ENCODE data around the gene EPB42.

EPB42 gene

GRCh38 chr15:43220991-43221403, at the start of gene EPB42:
Gene EPB42 (minus strand): TSS chr15:43221018. CDS start chr15:43220825, 193 bp downstream.
- H3K9me3 ChIP-seq (ENCODE audit: control insufficient read depth, insufficient read depth, low read length) = no peaks in the 10 kb centered on the region
- no peaks in the 10 kb centered on the region for H3K4me1 ChIP-seq (ENCODE audit: insufficient read depth, low read length)
- no peak within 1 kb of the TSS for H3K9ac ChIP-seq (ENCODE audit: low read depth, low read length)
- no peaks in the 10 kb centered on the region for H3K36me3 ChIP-seq (ENCODE audit: insufficient read depth, low read length)

GRCh38 chr15:43270113-43270665, 49.4 kb upstream of the EPB42 start:
- Histone ChIP-seq H3K36me3 (ENCODE audit: insufficient read depth, low read length) (no peaks in the 10 kb centered on the region), H3K9me3 (ENCODE audit: control insufficient read depth, insufficient read depth, low read length) (no peaks in the 10 kb centered on the region)

GRCh38 chr15:43268111-43269105, 47.6 kb upstream of the EPB42 start:
- Histone ChIP-seq H3K36me3 (ENCODE audit: insufficient read depth, low read length) (no peaks in the 10 kb centered on the region), H3K9me3 (ENCODE audit: control insufficient read depth, insufficient read depth, low read length) (no peaks in the 10 kb centered on the region), H3K9ac (ENCODE audit: low read depth, low read length) (no peak overlapping the region), H3K4me1 (ENCODE audit: insufficient read depth, low read length) (no peaks in the 10 kb centered on the region)

More at GRCh38 chr15:43270113-43270665, 49.4 kb upstream of the EPB42 start:
- Histone ChIP-seq H3K9ac (ENCODE audit: low read depth, low read length) (no peak overlapping the region), H3K4me1 (ENCODE audit: insufficient read depth, low read length) (no peaks in the 10 kb centered on the region)

GRCh38 chr15:43267439-43267838, 46.6 kb upstream of the EPB42 start:
- H3K36me3 ChIP-seq (ENCODE audit: insufficient read depth, low read length) = no peaks in the 10 kb centered on the region
- no peaks in the 10 kb centered on the region for H3K9me3 ChIP-seq (ENCODE audit: control insufficient read depth, insufficient read depth, low read length)
- no peak overlapping the region for H3K9ac ChIP-seq (ENCODE audit: low read depth, low read length)
- no peaks in the 10 kb centered on the region for H3K4me1 ChIP-seq (ENCODE audit: insufficient read depth, low read length)

GRCh38 chr15:43266834-43267233, 46.0 kb upstream of the EPB42 start, which contains the start of gene TGM5:
Gene TGM5 (minus strand): TSS chr15:43266928. CDS start chr15:43266849, 79 bp downstream.
- no peaks in the 10 kb centered on the region for H3K36me3 ChIP-seq (ENCODE audit: insufficient read depth, low read length)
- no peaks in the 10 kb centered on the region for H3K4me1 ChIP-seq (ENCODE audit: insufficient read depth, low read length)
- no peaks in the 10 kb centered on the region for H3K9me3 ChIP-seq (ENCODE audit: control insufficient read depth, insufficient read depth, low read length)
- H3K9ac ChIP-seq (ENCODE audit: low read depth, low read length) = no peak within 1 kb of the TSS

GRCh38 chr15:43266386-43266785, 45.6 kb upstream of the EPB42 start:
- no peaks in the 10 kb centered on the region for H3K4me1 ChIP-seq (ENCODE audit: insufficient read depth, low read length)
- H3K9me3 ChIP-seq (ENCODE audit: control insufficient read depth, insufficient read depth, low read length) = no peaks in the 10 kb centered on the region
- H3K9ac ChIP-seq (ENCODE audit: low read depth, low read length) = no peak overlapping the region
- no peaks in the 10 kb centered on the region for H3K36me3 ChIP-seq (ENCODE audit: insufficient read depth, low read length)

- Histone ChIP-seq H3K36me3 (ENCODE audit: insufficient read depth, low read length) (no peaks in the 10 kb centered on the region), H3K9me3 (ENCODE audit: control insufficient read depth, insufficient read depth, low read length) (no peaks in the 10 kb centered on the region), H3K4me1 (ENCODE audit: insufficient read depth, low read length) (no peaks in the 10 kb centered on the region), H3K9ac (ENCODE audit: low read depth, low read length) (no peak overlapping the region)
Measured at GRCh38 chr15:43260011-43260615, 39.3 kb upstream of the EPB42 start.

- Histone ChIP-seq H3K9ac (ENCODE audit: low read depth, low read length) (no peak overlapping the region), H3K36me3 (ENCODE audit: insufficient read depth, low read length) (no peaks in the 10 kb centered on the region), H3K4me1 (ENCODE audit: insufficient read depth, low read length) (no peaks in the 10 kb centered on the region), H3K9me3 (ENCODE audit: control insufficient read depth, insufficient read depth, low read length) (no peaks in the 10 kb centered on the region)
Measured at GRCh38 chr15:43258781-43259180, 38.0 kb upstream of the EPB42 start.

GRCh38 chr15:43256341-43256740, 35.5 kb upstream of the EPB42 start:
- Histone ChIP-seq H3K9me3 (ENCODE audit: control insufficient read depth, insufficient read depth, low read length) (no peaks in the 10 kb centered on the region), H3K36me3 (ENCODE audit: insufficient read depth, low read length) (no peaks in the 10 kb centered on the region), H3K4me1 (ENCODE audit: insufficient read depth, low read length) (no peaks in the 10 kb centered on the region), H3K9ac (ENCODE audit: low read depth, low read length) (no peak overlapping the region)

- H3K36me3 ChIP-seq (ENCODE audit: insufficient read depth, low read length) = no peaks in the 10 kb centered on the region
- no peak overlapping the region for H3K9ac ChIP-seq (ENCODE audit: low read depth, low read length)
- no peaks in the 10 kb centered on the region for H3K4me1 ChIP-seq (ENCODE audit: insufficient read depth, low read length)
- no peaks in the 10 kb centered on the region for H3K9me3 ChIP-seq (ENCODE audit: control insufficient read depth, insufficient read depth, low read length)
Measured at GRCh38 chr15:43255376-43255775, 34.6 kb upstream of the EPB42 start.

- H3K36me3 ChIP-seq (ENCODE audit: insufficient read depth, low read length) = no peaks in the 10 kb centered on the region
- no peak overlapping the region for H3K9ac ChIP-seq (ENCODE audit: low read depth, low read length)
- no peaks in the 10 kb centered on the region for H3K4me1 ChIP-seq (ENCODE audit: insufficient read depth, low read length)
- H3K9me3 ChIP-seq (ENCODE audit: control insufficient read depth, insufficient read depth, low read length) = no peaks in the 10 kb centered on the region
Measured at GRCh38 chr15:43253431-43254403, 32.9 kb upstream of the EPB42 start.

GRCh38 chr15:43251871-43252250, 31.0 kb upstream of the EPB42 start:
- Histone ChIP-seq H3K9ac (ENCODE audit: low read depth, low read length) (no peak overlapping the region), H3K4me1 (ENCODE audit: insufficient read depth, low read length) (no peaks in the 10 kb centered on the region), H3K9me3 (ENCODE audit: control insufficient read depth, insufficient read depth, low read length) (no peaks in the 10 kb centered on the region), H3K36me3 (ENCODE audit: insufficient read depth, low read length) (no peaks in the 10 kb centered on the region)

GRCh38 chr15:43251185-43251870, 30.5 kb upstream of the EPB42 start:
- H3K9me3 ChIP-seq (ENCODE audit: control insufficient read depth, insufficient read depth, low read length) = no peaks in the 10 kb centered on the region
- no peaks in the 10 kb centered on the region for H3K4me1 ChIP-seq (ENCODE audit: insufficient read depth, low read length)
- no peak overlapping the region for H3K9ac ChIP-seq (ENCODE audit: low read depth, low read length)
- H3K36me3 ChIP-seq (ENCODE audit: insufficient read depth, low read length) = no peaks in the 10 kb centered on the region
